HEK293 (cell line): ENCODE measurements around the gene WDSUB1.
A peak's percentile ranks its signal among the peaks of the same experiment; 100 is the strongest.

ENCODE experiments used
- EGR2 ChIP-seq: fragments of 450-650 bp; formaldehyde crosslinking; IDR thresholded peaks from 2 replicates; pipeline ENCODE4 v1.5.1; 2016; ENCODE audit warnings: low read depth, missing biosample characterization, missing genetic modification characterization
- SP7 ChIP-seq: fragments of 450-650 bp; formaldehyde crosslinking; IDR thresholded peaks from 2 replicates; pipeline ENCODE4 v1.5.1; 2016; ENCODE audit warnings: missing biosample characterization, missing genetic modification characterization
- ZBTB49 ChIP-seq: fragments of 450-650 bp; formaldehyde crosslinking; IDR thresholded peaks from 2 replicates; pipeline ENCODE4 v1.5.1; 2016; ENCODE audit warnings: missing biosample characterization, missing genetic modification characterization, low read depth
- ZNF121 ChIP-seq: fragments of 450-650 bp; formaldehyde crosslinking; IDR thresholded peaks from 2 replicates; pipeline ENCODE4 v1.5.1; 2016; ENCODE audit warnings: missing biosample characterization, missing genetic modification characterization
- ZNF140 ChIP-seq: fragments of 450-650 bp; formaldehyde crosslinking; IDR thresholded peaks from 2 replicates; pipeline ENCODE4 v1.5.1; 2016; ENCODE audit warnings: missing biosample characterization, missing genetic modification characterization
- ZNF169 ChIP-seq: fragments of 450-650 bp; formaldehyde crosslinking; IDR thresholded peaks from 2 replicates; pipeline ENCODE4 v1.5.1; 2016; ENCODE audit warnings: missing biosample characterization, missing genetic modification characterization
- ZNF18 ChIP-seq: fragments of 450-650 bp; formaldehyde crosslinking; IDR thresholded peaks from 2 replicates; pipeline ENCODE4 v1.5.1; 2016; ENCODE audit warnings: missing biosample characterization, missing genetic modification characterization
- ZNF19 ChIP-seq: fragments of 450-650 bp; formaldehyde crosslinking; IDR thresholded peaks from 2 replicates; pipeline ENCODE4; 2016; ENCODE audit warnings: missing biosample characterization, missing genetic modification characterization, low read depth
- ZNF2 ChIP-seq: fragments of 450-650 bp; formaldehyde crosslinking; IDR thresholded peaks from 2 replicates; pipeline ENCODE4 v1.5.1; 2016; ENCODE audit warnings: missing biosample characterization, missing genetic modification characterization
- ZNF311 ChIP-seq: fragments of 450-650 bp; formaldehyde crosslinking; IDR thresholded peaks from 2 replicates; pipeline ENCODE4 v1.5.1; 2017; ENCODE audit warnings: missing biosample characterization, missing genetic modification characterization, borderline replicate concordance
- ZNF501 ChIP-seq: fragments of 450-650 bp; formaldehyde crosslinking; IDR thresholded peaks from 2 replicates; pipeline ENCODE4 v1.5.1; 2016; ENCODE audit warnings: missing biosample characterization, missing genetic modification characterization
- ZNF514 ChIP-seq: fragments of 450-650 bp; formaldehyde crosslinking; IDR thresholded peaks from 2 replicates; pipeline ENCODE4 v1.5.1; 2016; ENCODE audit warnings: missing biosample characterization, missing genetic modification characterization
- ZNF518A ChIP-seq: fragments of 450-650 bp; formaldehyde crosslinking; conservative IDR thresholded peaks from 2 replicates; pipeline ENCODE4 v1.5.1; 2016; ENCODE audit warnings: low read depth, missing biosample characterization, missing genetic modification characterization
- ZNF600 ChIP-seq: fragments of 450-650 bp; formaldehyde crosslinking; IDR thresholded peaks from 2 replicates; pipeline ENCODE4 v1.5.1; 2016; ENCODE audit warnings: missing biosample characterization, missing genetic modification characterization
- ZNF654 ChIP-seq: fragments of 450-650 bp; formaldehyde crosslinking; IDR thresholded peaks from 2 replicates; pipeline ENCODE4 v1.5.1; 2016; ENCODE audit warnings: low read depth, missing biosample characterization, missing genetic modification characterization
- ZNF704 ChIP-seq: fragments of 450-650 bp; formaldehyde crosslinking; IDR thresholded peaks from 2 replicates; pipeline ENCODE4 v1.5.1; 2016; ENCODE audit warnings: missing biosample characterization, missing genetic modification characterization
- ZNF843 ChIP-seq: fragments of 450-650 bp; formaldehyde crosslinking; IDR thresholded peaks from 2 replicates; pipeline ENCODE4 v1.5.1; 2016; ENCODE audit warnings: missing biosample characterization, missing genetic modification characterization
- TF ChIP-seq, protein P1 (sequence below): fragments of 450-650 bp; formaldehyde crosslinking; IDR thresholded peaks from 2 replicates; pipeline ENCODE4 v1.5.1; 2016; ENCODE audit warnings: missing biosample characterization, missing genetic modification characterization
- TF ChIP-seq, protein P2 (sequence below): fragments of 450-650 bp; IDR thresholded peaks from 2 replicates; pipeline ENCODE4 v1.5.1; 2018; ENCODE audit warnings: missing biosample characterization, missing genetic modification characterization

WDSUB1 gene

DNA sequence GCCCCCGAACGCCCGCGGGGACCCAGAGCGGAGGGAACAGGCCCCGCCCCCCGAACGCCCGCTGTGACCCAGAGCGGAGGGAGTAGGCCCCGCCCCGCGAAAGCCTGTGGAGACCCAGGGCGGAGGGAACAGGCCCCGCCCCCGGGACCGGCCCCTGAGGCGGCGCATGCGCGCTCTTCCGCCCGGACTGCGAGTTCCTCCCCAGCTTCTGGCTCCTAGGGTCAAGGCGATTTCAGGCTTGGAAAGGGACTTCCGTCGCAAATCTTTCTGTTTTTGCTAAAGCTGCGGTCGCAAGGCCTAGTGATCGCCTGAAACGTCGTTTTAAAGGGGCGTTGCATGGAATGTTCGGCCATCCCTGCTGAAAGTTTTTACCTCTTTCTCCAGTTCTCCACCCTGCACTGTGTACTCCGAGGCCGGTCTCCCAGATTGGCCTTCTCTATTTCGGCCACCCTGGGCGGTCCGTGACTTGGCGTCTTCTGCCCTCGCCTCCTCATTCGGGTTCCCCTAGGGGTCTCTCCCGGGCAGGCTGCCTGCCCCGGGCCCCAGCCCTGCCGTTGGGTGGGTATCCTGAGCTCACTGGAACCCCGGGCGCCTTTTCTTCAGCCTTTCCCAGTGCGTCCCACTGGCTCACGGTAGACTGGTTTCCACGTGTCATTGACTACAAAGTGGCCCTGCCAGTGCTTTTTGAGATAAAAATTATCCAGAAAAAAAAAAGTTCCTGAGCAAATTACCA, 372 bp upstream of the WDSUB1 start (continued):
- TF ChIP-seq, protein P1, sequence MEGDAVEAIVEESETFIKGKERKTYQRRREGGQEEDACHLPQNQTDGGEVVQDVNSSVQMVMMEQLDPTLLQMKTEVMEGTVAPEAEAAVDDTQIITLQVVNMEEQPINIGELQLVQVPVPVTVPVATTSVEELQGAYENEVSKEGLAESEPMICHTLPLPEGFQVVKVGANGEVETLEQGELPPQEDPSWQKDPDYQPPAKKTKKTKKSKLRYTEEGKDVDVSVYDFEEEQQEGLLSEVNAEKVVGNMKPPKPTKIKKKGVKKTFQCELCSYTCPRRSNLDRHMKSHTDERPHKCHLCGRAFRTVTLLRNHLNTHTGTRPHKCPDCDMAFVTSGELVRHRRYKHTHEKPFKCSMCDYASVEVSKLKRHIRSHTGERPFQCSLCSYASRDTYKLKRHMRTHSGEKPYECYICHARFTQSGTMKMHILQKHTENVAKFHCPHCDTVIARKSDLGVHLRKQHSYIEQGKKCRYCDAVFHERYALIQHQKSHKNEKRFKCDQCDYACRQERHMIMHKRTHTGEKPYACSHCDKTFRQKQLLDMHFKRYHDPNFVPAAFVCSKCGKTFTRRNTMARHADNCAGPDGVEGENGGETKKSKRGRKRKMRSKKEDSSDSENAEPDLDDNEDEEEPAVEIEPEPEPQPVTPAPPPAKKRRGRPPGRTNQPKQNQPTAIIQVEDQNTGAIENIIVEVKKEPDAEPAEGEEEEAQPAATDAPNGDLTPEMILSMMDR (tag by site-specific recombination): peak; percentile 73
- no peak for TF ChIP-seq ZNF169 (tag by site-specific recombination)
- no peak for TF ChIP-seq ZNF518A
- TF ChIP-seq ZNF501 (tag by site-specific recombination): peak; percentile 57; the same call in 1 of the 2 replicates
- no peak for TF ChIP-seq ZNF18 (tag by site-specific recombination)
- TF ChIP-seq ZNF19 (tag by site-specific recombination): no peak
- TF ChIP-seq ZNF140 (tag by site-specific recombination): no peak
- no peak for TF ChIP-seq ZBTB49 (tag by site-specific recombination)
- peak; percentile 56 for TF ChIP-seq ZNF600 (tag by site-specific recombination)
- no peak for TF ChIP-seq ZNF311 (tag by site-specific recombination)
- TF ChIP-seq EGR2 (tag by site-specific recombination): no peak
- no peak for TF ChIP-seq ZNF121 (tag by site-specific recombination)
- no peak for TF ChIP-seq ZNF514 (tag by site-specific recombination)
- no peak for TF ChIP-seq ZNF654 (tag by site-specific recombination)
- peak; percentile 24; the same call in 1 of the 2 replicates for TF ChIP-seq SP7 (tag by site-specific recombination)
- 0 out of 2 replicates have a peak, but pooled peaks have one; percentile 35 for TF ChIP-seq ZNF843 (tag by site-specific recombination)
- 0 out of 2 replicates have a peak, but pooled peaks have one; percentile 25 for TF ChIP-seq ZNF2 (tag by site-specific recombination)
- TF ChIP-seq, protein P2, sequence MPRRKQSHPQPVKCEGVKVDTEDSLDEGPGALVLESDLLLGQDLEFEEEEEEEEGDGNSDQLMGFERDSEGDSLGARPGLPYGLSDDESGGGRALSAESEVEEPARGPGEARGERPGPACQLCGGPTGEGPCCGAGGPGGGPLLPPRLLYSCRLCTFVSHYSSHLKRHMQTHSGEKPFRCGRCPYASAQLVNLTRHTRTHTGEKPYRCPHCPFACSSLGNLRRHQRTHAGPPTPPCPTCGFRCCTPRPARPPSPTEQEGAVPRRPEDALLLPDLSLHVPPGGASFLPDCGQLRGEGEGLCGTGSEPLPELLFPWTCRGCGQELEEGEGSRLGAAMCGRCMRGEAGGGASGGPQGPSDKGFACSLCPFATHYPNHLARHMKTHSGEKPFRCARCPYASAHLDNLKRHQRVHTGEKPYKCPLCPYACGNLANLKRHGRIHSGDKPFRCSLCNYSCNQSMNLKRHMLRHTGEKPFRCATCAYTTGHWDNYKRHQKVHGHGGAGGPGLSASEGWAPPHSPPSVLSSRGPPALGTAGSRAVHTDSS (tag by site-specific recombination): no peak
- no peak for TF ChIP-seq ZNF704 (tag by site-specific recombination)
